CD4-positive, alpha-beta T cell treated with Interleukin-4 for 4 hours (primary cell): ENCODE measurements around the gene BRD4.

ENCODE experiments used
- DNase-seq: peaks from one replicate; pipeline ENCODE4 v3.0.0-alpha.2; 2020

BRD4 gene

DNA sequence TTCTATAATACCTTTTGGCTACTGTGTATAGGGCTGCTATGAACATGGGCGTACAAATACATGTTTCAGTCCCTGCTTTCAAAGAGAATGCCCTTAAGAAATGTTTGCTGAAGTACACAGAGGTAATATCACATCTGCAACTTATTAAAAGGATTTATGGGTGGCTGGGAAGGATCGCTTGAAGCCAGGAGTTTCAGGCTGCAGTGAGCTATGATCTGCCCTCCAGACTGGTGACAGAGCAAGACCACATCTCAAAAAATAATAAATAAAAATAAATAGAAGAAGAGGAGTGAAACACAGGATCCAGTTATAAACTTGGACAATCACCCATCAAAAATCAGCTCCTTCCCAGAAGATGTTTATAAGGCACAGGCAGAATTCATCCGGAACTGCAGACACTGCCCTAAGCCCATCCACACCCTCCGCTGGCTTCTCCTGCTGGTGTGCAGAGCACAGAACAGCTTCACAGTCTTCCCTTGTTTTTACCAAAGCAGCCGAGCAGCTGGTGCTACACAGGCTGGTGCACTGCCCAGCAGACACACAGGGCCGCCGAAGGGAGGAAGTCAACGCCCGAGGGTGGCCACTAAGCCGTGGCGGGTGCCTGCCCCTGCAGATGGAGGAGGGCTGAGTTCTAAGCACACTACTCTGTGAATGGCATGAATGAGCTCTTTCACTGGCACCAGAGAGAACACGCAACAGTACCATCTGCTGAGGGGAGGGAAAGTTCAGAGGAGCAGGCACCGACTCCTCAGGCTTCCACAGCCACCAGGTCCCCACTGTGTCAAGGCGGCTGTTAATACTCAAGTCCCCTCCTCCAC is 44.0 kb downstream of the BRD4 start:
- no peak for DNase-seq

DNA sequence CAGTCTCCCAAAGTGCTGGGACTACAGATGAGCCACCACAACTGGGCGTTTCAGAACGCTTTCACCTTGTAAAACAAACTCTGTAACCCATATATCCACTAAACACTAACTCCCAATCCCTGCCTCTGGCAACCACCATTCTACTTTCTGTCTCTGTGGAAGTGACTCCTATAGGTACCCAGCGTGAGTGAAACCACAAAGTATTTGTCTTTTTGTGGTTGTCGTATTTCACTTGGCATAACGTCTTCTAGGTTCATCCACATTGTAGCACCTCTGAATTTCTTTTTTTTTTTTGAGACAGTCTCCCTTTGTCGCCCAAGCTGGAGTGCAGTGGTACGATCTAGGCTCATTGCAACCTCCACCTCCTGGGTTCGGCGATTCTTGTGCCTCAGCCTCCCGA is 44.8 kb downstream of the BRD4 start:
- DNase-seq = no peak

DNA sequence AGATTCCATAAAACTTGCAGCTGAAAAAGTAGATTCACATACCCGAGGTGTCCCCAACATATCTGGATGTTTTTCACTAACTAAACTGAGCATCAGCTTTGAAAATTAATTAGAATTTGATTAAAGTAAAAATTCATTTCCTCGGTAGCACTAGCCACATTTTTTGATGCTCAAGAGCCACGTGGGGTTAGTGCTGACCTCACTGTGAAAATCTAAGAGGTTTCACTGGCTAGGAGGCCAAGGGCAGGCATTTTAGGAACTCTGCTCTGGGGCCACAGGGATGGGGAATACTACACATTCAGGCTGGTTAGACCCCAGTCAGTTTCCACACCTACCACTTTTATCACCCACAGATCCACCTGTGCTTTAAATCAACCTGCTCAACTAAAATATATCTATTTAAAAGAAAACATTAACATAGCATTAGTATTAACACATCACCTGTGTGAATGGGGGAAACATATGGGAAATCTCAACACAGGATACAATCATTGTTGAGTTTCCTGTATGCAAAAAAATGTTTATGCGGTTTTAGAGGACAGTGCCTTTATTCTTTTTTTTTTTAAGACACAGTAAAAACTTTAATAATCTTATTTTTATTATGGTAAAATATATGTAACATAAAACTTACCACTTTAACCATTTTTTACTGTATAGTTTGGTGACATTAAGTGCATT is 45.5 kb downstream of the BRD4 start:
- no peak for DNase-seq

DNA sequence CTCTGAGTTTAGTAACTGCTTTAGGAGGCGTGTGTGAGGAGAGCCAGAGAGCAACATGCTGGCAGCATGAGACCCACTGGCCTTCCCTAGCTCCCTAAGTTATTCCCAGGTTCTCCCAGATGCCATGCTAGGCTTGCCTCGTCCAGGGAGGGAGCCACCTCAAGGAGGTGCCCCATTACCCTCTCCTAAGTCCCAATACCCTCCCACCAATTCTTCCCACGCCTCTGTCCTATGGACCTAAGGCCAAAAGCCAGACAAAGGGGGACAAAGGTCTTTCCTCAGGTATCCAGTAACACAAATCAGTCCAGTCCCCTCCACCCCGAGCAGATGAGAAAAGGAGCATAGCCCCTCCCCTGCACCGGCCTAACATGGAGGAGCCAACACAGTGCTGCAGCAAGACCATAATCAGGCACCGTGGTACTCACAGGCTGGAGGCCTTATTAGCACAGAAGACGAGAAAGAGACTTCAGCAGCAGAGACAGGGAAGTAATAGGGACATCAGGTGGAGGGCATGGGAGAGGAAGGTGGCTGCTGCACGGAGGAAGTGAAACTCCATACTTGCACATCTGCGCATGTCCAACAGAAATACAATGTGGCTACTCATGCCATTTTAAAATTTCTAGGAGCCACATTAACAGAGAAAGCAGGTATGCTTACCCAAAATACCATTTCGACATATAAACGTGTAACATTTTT is 46.3 kb downstream of the BRD4 start:
- DNase-seq = no peak

DNA sequence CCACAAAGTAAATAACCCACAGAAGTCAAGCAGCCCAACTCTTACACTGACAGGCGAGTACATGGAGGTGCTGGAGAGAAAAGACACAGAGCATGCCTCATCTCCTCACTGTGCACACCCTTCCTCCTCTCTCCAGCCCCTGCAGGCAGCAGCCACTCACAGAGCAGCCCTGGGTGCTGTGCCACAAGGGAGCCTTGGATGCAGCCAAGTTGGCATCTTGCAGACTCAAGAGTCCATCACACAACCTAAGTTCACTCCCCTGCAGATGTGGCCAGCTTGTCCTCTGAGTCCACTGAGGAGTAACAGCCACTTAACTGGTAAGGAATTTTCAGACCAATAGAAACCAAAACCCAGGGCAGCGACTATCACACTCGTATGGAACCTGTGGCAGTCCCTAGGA is 47.4 kb downstream of the BRD4 start:
- DNase-seq = no peak

DNA sequence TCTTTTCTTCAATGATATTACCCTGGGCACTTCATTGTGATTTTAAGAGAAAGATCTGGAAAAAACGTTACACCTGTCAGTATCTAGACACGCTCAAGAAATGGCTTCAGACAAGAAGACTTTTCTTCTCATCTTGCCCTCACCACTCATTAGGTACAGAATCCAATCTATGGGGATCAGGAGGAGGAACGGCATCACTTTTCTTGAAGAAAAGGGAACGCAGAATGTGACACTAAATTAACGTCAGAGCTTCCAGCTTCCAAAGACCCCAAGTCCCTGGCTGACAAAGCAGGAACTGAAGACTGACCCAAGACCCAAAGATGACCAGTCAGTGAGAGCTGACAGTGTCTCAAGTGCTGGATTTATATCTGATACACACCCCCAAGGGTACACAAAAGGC is 48.2 kb downstream of the BRD4 start:
- DNase-seq = no peak

DNA sequence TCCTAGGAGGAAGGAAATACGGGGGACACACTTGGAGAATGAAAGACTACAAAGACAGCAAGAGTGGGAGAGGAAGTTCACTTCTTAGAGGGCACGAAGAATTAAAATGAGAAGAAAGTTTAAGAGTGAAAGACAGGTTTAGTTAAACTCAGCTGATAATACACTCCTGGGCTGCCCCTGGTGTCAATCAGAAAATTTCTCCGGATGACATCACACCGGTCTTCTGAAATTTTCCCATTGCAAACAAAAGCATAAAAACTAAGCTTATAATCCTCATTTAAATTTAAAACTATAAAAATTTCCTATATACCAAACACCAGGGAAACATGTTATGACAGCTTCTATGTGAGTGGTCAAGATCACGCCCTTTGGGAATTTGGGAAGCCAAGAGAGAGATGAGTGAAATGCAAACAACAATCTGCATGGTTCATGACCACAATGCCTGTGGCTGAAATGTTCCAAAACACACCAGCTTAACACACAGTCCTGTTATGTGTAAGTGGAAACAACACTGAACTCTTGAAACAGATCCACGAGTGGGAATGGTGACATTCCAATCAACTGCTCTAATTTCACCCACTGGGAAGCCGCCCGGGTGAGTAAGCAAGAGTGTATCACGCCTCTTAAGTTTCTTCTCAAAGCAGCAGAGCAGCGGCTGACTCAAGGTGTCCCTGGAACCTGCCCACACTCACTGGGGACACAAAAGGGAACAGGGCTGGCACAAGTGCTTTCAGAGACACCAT is 49.0 kb downstream of the BRD4 start:
- no peak for DNase-seq

DNA sequence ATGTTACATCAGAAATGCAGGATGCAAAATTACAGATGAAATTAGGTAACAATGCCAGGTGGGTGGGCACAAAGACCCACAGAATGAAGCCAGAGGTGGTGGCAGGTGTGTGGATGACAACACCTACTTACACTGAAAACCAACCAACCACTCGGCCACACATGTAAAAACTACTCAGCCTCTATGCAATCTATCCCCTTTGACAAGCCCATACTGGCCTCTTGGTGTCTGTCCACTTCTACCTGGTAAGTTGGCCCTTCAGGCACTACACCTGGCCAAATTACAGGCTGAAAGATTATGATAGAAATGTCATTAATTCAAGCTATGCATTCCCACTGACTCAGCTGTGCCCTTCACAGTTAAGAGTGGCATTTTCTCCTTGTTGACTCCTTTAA is 50.0 kb downstream of the BRD4 start:
- no peak for DNase-seq

DNA sequence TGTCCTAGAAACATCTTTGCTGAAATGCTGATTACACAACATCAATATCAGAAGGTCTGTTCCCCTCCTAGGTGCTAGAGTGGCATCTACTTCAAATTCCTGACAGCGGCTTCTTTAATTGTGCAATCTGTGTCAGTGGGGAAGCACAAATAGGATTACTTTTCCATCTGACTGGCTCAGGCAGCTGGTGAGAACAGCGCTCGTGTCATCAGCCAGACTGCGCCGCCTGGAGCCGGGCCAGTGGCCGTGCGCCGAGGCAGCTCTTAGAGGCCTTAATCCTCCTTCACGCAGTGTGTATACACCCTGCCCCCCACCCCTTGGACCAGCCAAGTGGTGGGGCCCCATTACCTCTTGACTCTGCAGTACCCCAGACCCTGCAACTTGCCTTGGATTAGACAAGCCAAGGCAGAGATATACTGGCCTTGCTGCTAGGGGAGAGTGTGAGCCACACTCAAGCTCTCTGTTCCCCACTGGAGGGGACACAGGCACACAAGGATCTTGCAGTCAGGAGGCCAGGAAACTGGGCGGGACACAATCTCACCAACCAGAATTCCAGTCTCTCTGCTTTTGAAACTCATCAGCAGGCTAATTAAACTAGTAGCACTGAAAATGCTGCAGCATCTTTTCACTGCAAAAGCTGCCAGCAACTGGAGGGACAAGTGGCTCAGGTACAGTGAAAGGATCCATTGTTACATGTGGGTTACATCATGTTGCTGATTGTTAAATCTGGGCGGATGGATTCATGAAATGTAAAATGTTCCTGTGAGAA is 51.2 kb downstream of the BRD4 start:
- DNase-seq = no peak

DNA sequence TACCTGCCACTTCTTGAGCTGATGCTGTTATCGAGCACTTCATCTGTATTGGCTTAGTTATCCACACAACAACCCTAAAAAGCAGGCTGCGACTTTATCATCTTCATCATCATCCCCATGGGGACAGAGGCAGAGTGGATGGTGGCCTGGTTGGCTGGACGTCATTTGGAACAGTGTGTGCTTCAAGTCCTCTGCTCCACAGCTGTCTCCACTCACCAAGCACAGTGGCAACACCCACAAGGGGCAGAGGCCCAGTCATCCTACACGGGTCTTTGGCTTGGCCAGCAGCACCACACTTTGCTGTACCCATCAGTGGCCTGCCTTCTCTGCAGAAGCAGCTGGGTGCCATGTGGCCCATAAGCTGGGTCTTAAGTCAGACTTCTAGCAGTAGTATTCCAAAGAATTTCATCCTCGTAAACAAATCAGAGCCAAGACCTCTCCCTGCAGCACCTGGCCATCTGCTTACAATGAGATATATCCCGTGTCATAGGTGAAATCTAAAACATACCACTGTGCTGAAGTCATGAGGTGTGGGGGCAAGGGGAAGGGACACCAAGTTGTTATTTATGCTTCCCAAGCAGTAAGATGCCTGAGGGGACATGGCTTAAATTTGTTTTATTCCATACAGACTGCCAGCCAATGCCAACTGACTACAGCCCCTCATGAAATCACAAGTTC is 52.2 kb downstream of the BRD4 start:
- no peak for DNase-seq

DNA sequence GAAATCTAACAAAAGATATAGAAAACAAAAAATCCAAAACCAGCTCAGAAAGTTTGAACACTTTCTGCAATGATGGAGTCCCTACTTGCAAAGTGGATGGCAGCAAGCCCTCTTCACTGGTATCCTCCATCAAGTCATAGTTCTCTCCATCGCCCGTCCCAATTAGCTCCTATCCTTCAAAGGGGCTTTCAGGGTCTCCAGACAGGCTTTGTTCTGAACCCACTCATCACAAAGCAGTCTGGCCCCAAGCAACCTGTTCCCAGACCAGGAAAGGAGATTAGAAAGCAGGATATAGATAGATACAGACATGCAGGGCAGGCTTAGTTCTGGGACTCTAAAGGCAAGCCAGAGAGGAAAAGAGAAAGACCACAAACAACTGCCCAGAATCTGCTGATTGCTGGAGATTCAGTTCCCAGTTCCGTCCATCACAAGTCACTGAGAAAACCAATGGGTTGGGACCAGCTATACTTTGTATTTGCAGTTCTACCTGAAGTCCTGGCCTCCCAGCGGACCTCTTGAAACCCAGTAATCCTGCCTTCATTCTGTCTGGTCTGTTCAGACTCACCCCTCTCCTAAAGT is 52.9 kb downstream of the BRD4 start:
- DNase-seq = no peak

DNA sequence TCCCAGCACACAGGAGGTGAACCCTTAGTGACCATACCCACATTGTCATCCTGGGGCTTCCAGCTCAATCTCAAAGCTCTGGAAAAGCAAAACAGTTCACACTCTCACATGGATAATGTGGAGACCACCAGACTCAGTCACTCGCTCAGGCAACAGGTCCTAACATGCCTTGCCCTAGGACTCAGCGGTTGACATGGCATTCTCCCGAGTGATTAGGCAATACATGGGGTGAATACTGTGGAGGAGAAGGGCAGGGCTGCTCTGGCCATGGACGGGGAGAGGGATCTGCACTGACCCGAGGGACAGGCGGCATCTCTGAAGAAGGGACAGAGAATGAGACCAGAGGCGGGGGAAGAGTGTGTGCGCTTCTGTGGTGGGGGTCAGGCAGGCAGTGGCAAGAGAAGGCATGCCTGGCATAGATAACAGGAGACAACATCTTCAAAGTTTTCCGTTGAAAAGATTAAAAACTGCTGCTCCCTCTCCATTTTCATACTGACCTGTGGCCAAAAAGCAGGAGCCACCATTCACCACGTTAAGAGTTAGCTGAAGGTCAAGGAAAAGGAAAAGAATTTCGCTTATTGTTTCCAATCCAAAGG is 55.6 kb downstream of the BRD4 start:
- DNase-seq = no peak

DNA sequence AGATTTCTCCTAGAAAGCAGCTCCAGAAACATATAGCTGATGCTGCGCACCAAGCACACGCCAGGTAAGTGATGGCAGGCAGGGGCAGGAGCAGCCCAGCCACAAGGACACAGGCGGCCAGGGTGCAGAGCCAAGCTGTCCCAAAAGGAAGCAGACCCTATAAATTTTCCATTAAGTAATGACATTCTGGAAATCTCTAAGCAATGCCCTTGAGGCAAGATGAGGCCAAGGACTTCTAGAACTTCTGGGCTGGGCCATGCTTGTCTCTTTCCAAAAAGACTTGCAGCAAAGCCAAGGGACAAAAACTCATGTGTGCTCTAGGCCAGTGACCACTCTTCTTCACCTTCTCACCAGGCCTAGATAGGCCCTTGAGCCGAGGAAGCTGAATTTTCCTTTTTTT is 57.9 kb downstream of the BRD4 start:
- DNase-seq = no peak

DNA sequence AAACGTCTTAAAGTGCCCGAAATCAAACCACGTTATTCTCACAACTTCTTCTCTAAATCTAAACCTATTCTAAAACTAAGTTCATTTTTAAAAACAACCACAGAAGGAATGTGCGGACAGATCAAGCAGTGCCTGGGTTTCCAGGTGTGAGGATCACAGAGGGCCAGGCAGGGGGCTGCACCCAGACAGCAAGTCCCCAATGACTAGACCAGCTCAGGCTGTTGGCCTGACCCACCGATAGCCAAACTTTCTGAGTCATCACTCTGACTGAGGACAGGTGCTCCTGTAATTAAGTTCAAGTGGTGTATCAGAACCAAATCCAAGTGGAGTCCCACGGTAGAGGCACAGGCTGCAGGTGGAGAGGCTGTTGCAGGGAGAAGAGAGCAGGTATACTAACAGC is 62.5 kb downstream of the BRD4 start:
- no peak for DNase-seq

DNA sequence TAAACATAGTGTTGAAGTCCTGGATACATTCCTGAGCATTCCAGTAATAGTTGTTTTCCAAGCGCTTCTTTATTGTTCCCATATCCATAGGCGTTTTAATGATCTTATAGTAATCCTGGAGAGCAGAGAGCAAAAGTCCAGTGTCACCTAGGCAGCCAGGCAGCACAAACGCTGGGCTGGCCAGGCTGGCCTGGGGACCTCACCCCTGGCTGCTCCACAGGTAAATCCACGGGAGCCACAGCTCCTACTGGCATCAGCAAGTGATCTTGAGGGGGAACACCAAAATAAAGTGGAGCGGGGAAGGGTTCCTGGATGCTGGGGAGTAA is 63.4 kb downstream of the BRD4 start:
- no peak for DNase-seq

DNA sequence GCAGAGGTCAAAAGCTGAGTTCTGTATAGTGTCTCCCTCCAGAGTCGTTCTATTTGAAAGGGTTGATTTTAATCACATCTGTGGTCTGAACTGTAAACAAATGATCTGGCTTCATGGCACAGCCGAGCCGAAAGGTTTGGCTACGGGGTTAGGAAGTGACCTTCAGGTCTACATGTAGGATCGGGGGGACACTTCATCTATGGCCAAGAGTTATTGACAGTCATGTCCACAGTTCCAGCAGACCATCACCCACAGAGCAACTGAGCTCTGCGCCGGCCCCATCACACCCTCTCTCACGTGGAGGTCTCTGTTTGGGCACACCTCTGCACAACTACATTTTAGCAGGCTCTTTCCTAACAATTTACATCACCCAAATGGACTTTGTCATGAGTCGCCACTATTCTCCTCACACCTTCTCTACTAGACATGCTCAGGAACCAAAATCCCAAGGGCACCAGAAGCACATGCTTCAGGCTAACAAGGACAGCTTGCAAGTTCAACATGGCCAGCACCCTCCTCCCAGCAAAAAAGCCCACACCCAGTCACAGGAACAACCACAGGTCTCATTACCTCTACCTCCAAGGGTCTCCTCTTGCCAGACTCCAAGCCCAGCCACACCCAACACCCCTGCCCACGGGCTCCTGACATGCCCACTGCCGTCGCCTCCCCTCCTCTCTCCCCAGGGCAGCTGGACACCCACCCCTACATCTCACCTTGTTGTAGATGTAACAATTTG is 64.0 kb downstream of the BRD4 start:
- no peak for DNase-seq

DNA sequence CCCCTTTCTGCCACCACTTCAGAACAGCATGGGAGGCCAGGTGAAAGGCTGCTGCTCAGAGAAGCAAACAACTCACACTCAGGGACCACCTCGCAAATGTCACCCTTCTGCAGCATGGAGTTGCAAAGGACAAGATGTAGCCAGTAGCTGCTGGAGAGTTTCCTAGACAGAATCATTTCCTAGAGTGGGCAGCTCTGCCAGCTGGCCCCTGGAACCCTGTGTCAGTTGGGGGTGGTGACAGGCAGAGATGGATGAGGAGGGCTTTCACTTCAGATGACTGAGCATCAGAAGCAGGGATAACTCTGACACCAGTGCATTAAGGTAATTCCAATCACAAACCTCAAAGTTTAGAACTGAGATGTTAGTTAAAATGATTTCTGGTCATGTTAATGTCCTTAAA is 65.7 kb downstream of the BRD4 start:
- no peak for DNase-seq

DNA sequence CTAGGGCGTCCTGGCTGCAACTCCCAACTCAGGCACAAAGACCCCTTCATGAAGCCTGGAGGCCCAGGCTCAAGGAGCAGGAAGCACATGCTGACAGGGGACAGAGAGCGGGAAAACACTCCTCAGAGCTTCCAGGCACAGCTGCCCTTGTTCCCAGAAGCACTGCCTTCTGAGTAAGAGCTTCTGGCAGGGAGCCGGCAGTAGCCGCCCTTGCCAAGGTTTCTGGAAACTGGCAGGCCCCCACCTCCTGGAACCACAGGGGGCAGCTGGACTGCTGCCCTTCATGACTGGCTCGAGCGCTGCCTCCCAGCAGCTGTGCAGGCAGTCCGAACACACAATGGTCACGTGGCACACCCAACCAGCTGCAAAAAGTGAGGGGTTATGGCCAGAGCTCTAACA is 66.5 kb downstream of the BRD4 start:
- no peak for DNase-seq

DNA sequence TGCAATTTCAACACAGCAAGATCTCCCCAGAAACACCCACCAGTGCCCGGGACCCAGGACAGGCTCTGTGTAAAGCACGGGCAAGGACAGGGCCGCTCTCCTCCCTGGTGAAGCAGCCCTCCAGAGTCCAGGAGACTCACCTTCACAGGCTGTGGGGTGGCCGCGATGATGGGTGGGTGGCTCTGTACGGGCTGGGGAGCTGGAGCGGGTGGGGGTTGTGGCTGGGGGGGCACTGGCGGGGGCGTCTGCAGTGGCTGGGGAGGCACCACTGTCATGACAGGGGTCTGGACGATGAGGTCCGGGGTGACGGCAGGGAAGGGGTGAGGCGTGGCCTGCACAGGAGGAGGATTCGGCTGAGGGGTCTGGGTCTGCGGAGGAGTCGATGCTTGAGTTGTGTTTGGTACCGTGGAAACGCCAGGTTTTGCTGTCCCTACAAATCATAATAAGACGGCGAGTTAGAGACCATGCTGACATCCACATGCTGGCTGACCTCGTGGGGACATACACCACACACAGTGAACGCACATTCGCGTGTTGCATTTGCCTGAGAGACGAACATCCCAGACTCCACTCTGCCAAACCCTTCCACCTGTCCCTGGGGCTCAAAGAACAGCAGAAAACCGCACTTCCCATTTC is 67.0 kb downstream of the BRD4 start:
- DNase-seq = no peak

DNA sequence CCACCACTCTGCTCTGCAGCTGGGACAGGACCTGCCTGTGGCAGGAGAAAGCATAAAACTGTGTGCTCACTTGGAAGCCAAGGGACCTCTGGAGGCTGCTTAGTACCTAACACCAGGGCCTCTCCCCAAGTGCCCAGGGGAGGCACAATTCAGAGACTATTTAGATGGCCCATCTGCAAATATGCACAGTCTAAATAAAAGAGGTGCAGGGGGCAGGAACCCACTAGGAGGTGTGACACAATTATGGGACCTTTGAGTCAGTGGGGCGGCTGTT is 67.5 kb downstream of the BRD4 start:
- DNase-seq = no peak
